ENCODE measurements around the gene ST7.

ST7 gene

GRCh38 chr7:117194445-117194844 lies 241.1 kb downstream of the ST7 start (continued):
- no peak for TF ChIP-seq ARNTL (CRISPR knock-in tag; IDR thresholded peaks at IDR 0.05; ENCODE audit: borderline replicate concordance, low read depth)
- no peak for TF ChIP-seq GLIS3 (CRISPR knock-in tag; IDR thresholded peaks at IDR 0.05)

- ATAC-seq = no peak
- no peak for TF ChIP-seq TOX (CRISPR knock-in tag; IDR thresholded peaks at IDR 0.05; ENCODE audit: borderline replicate concordance)
- TF ChIP-seq OSR1 (CRISPR knock-in tag; IDR thresholded peaks at IDR 0.05) = no peak
Measured at GRCh38 chr7:117195361-117196029, 242.2 kb downstream of the ST7 start.

GRCh38 chr7:117200132-117200531 lies 246.8 kb downstream of the ST7 start:
- TF ChIP-seq ZFP3 (CRISPR knock-in tag; IDR thresholded peaks at IDR 0.05) = no peak
- TF ChIP-seq ZNF70 (CRISPR knock-in tag; IDR thresholded peaks at IDR 0.05) = no peak
- TF ChIP-seq PPARA (CRISPR knock-in tag; IDR thresholded peaks at IDR 0.05; ENCODE audit: borderline replicate concordance) = no peak
- no peak for TF ChIP-seq TSHZ2 (CRISPR knock-in tag; IDR thresholded peaks at IDR 0.05)
- ATAC-seq = no peak

- TF ChIP-seq CSRNP3 (CRISPR knock-in tag; IDR thresholded peaks at IDR 0.05) (no peak), RARB (CRISPR knock-in tag; IDR thresholded peaks at IDR 0.05) (no peak), ZNF8 (CRISPR knock-in tag; IDR thresholded peaks at IDR 0.05) (no peak), TSHZ2 (CRISPR knock-in tag; IDR thresholded peaks at IDR 0.05) (no peak), PPARA (CRISPR knock-in tag; IDR thresholded peaks at IDR 0.05; ENCODE audit: borderline replicate concordance) (no peak), TCF4 (CRISPR knock-in tag; IDR thresholded peaks at IDR 0.05; ENCODE audit: borderline replicate concordance) (no peak), GLIS3 (CRISPR knock-in tag; IDR thresholded peaks at IDR 0.05) (no peak)
- no peak for ATAC-seq
Measured at GRCh38 chr7:117200786-117201458, 247.6 kb downstream of the ST7 start.

GRCh38 chr7:117202511-117202910 lies 249.2 kb downstream of the ST7 start:
- no peak for TF ChIP-seq SNAI2 (CRISPR knock-in tag; IDR thresholded peaks at IDR 0.05)
- no peak for TF ChIP-seq CREB5 (CRISPR knock-in tag; IDR thresholded peaks at IDR 0.05; ENCODE audit: low read depth)
- no peak; the same call in 2 of the 3 replicates for ATAC-seq

- no peak for ATAC-seq
- TF ChIP-seq POU6F1 (CRISPR knock-in tag; IDR thresholded peaks at IDR 0.05; ENCODE audit: borderline replicate concordance, low read depth) (no peak), ZNF565 (CRISPR knock-in tag; conservative IDR thresholded peaks at IDR 0.05; ENCODE audit: low read depth) (no peak), ZNF8 (CRISPR knock-in tag; IDR thresholded peaks at IDR 0.05) (no peak), CSRNP3 (CRISPR knock-in tag; IDR thresholded peaks at IDR 0.05) (no peak), TOX (CRISPR knock-in tag; IDR thresholded peaks at IDR 0.05; ENCODE audit: borderline replicate concordance) (no peak), ZFP30 (CRISPR knock-in tag; IDR thresholded peaks at IDR 0.05) (no peak), ZC3H10 (CRISPR knock-in tag; IDR thresholded peaks at IDR 0.05) (no peak)
Measured at GRCh38 chr7:117203205-117203604, 249.9 kb downstream of the ST7 start.

All from SK-N-SH treated with all-trans-retinoic acid at 6 μM for 48 hours (cell line).